Measurements from ENCODE around the gene NTM.
"Not testable (repeated sequence)": the region's sequence is repeated elsewhere in the genome, so short reads cannot be mapped to it uniquely, and the experiment has no call there.

The NTM gene

DNA sequence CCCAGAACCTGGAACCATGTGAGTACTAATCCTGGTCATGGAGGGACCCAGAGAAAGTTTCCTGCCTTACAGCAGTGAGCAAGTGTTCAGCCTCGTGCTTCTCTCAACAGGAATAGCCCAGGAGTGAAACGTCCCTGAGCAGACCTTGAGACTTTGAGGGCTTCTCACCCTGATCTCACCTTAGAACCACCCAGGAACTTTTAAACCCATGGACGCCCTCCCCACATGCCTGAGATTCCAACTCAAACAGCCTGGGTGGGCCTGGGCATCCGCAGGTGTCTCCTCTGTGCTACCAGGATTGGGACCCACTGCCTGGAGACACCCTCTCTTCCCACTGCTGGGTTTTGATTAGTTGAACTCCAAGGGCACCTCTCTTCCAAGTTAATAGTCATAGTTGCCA lies 297.2 kb downstream of the NTM start:
- no peak for DNase-seq (ENCODE audit: low read depth)

- no peak for DNase-seq (ENCODE audit: low read depth)
These were observed 298.3 kb downstream of the NTM start for GRCh38 chr11:131668500-131669400.

GRCh38 chr11:131669401-131669780 lies 299.0 kb downstream of the NTM start:
- DNase-seq (ENCODE audit: low read depth), result no peak

DNA sequence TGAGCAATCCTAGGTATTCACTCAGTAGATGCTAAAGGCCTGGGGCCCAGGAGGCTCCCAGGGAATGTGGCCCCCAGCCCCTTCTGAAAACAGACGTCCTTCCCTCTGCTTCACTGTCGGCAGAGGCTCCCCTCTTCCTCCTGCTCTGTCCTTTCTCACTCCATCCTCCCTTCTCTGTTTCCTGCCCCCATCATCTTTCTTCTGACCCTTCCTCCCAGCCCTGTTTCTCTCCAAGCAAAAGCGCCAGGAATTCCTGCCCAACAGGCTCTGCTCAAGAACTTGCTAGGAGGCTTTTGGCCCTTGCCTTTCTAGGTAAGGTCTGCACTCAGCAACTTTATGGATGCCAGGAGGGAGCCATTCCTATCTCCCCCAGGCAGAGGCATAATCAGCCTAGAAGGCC lies 300.5 kb downstream of the NTM start:
- DNase-seq (ENCODE audit: low read depth), result no peak

DNA sequence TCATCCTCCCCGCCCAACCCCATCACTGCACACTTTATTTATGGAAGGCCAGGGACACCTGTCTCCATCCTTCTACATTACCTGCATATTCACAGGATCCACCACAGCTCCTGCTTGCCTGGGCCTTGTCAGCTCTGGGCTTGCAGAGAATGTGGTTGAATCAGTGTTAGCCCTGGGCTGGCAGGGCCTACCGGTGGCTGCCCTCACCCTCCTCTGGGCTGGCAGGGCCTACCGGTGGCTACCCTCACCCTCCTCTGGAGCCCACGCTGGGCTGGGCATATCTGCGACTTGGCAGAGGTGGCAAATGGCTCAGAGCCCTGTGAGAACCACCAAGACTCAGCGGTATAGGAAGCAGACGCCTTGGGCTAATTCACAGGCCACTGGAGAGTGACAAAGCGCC lies 300.9 kb downstream of the NTM start:
- no peak for DNase-seq (ENCODE audit: low read depth)

DNA sequence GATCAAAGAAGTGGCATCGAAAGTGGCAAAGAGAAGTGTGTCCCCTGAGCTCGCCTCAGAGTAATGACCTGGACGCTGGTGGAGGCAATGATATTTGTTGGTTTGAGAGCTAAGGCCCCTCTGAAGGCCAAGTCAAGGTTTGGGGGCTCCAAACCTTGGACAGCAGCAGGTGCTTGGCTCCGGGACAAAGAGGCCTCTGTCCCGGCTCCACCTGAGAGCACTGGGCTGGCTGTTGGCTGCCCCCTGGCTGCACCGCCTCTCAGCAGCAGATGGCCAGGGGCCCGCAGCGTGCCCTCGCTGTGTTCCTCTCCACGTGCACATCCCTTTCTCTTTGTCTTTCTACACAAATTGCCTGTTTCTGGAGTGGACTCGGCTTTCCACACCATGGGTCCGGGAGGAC lies 301.3 kb downstream of the NTM start:
- DNase-seq (ENCODE audit: low read depth), result no peak

GRCh38 chr11:131672191-131672590 lies 301.8 kb downstream of the NTM start:
- no peak for DNase-seq (ENCODE audit: low read depth)

GRCh38 chr11:131674051-131674755 lies 303.8 kb downstream of the NTM start:
- DNase-seq (ENCODE audit: low read depth), result no peak

DNA sequence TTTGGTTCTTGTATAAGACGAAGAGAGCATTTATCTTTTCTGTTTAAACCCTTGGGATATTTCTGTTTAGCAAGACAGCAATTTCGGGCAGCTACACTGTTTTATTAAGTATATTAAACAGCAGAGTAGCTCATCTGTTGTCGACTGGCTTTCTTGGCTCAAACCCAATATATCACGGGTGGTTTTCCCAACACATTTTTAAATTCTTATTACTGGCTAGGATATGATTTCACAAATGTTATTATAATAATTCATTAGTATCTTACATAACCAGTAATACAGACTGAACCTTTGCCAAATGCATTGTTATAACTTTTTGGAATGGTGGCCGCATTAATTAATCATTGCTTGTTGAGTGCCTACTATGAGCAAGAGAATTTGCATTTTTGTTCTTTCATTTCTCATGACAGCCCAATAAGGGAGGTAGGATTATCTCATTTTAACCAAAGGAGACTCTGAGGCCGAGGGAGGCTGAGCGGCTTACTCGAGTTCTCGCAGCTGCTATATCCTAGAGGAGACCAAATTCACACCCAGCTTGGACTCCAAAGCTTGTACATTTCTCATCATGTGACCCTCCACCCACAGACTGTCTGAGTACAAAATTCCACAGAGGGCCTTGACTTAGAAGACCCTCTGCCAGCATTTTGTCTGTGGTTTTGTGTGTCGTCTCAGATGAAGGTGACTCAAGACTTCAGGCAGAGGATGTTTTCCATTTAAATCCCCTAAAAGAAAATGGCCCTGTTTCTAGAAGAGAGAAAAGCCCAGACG lies 304.9 kb downstream of the NTM start:
- no peak for DNase-seq (ENCODE audit: low read depth)

DNA sequence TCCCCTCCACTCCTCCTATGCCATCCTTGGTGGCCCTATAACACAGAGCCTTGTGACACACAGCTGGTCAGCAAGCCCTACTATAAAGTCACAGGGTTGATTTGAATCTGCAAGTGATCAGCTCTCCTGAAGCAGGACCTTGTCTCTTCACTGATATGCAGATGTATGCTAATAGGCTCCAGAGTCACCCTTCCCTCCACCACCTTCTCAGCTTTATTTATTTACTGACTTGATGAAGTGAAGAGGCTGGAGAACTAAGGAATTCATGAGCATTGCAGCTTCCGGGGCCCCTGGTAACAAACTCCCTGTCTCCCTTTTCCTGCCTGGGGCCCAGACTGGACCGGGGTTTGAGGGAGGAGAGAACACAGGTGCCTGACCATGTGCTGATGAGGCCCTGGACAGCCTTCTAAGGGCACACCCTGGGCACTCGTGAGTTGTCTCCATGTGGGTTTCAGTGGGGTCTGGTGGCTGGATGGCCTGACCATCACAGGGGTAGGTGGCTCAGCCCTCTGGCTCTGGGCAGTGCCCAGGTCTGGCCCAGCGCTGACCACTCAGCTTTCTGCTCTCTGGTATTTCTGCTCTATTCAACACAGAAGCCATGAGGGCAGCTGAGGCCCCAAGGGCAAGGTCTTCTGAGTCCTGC lies 307.5 kb downstream of the NTM start:
- no peak for DNase-seq (ENCODE audit: low read depth)

GRCh38 chr11:131678658-131679340 lies 308.4 kb downstream of the NTM start:
- no peak for DNase-seq (ENCODE audit: low read depth)

DNA sequence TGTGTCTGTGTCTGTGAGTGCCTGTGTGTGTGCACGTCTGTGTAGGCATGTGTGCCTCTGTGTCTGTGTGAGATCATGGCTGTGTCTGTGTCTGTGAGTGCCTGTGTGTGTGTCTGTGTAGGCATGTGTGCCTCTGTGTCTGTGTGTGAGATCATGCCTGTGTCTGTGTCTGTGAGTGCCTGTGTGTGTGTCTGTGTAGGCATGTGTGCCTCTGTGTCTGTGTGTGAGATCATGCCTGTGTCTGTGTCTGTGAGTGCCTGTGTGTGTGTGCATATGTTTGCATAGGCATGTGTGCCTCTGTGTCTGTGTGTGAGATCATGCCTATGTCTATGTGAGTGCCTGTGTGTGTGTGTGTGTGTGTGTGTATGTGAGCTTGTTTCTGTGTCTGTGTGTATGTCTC lies 310.0 kb downstream of the NTM start:
- DNase-seq (ENCODE audit: low read depth), result not testable (repeated sequence)

DNA sequence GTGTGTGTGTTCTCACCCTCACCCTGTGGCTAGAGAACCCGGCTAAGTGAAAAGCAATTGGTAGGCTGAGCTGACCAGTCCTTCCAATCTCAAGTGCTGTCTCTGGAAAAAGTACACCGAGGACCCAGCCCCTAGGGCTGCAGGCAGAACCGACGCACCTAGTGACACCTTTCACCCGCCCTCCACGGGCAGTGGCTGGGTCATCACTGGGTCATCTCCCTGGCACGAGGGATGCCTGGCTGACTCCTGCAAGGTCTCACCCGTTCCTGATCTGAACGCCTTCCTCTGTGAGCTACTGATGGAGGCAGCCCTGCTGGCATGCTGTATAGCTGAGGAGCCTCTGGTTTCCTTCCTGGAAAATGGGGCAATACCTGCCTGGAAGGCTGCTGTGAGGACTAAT lies 311.5 kb downstream of the NTM start:
- DNase-seq (ENCODE audit: low read depth), result no peak

- no peak for DNase-seq (ENCODE audit: low read depth)
These were observed 312.1 kb downstream of the NTM start for GRCh38 chr11:131682373-131683015.

- no peak for DNase-seq (ENCODE audit: low read depth)
These were observed 312.7 kb downstream of the NTM start for GRCh38 chr11:131683131-131683530.

GRCh38 chr11:131683666-131684065 lies 313.3 kb downstream of the NTM start:
- no peak for DNase-seq (ENCODE audit: low read depth)

DNA sequence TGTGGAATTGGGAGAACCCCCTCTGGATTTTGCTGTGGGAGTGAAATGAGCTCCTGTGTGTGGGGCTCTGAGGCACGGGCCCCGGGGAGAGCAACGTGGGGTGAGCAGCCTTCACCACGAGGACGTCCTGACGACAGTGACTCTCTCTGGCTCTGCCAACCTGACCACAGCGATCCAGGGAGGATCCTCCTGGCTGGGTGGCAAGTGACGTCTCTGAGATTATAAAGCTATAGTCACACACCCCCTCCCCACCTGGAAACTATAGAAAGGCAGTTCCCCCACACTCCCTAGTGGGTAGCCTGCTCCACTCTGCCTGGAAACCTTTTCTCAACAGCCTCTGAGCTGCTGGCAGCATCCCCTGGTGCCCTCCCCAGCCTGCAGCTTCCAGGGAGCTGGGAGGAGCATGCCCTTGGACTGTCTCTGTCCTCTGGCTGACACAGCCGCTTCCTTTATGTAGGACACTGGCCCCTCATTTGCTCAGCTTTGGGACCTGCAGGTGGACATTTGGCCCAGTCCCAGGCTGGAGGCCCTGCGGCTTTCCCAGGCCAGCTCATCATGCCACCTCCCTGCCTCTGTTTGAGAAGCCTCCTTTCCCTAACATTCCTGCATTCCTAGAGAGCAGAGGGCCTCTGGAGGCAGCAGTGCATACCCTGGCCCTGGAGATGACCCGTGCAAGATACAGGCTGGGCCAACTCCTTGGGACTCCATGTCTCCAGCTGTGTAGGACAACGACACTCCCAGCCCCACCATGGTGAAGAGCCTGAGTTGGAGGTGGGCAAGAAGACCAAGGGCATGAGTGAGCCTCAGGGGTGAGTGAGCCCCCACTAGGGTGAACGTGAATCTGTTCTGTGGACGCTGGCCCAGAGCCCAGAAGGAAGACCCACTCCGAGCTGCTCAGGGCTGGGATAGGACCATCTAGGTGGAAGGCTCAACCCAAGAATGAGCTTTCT lies 314.0 kb downstream of the NTM start:
- no peak for DNase-seq (ENCODE audit: low read depth)

DNA sequence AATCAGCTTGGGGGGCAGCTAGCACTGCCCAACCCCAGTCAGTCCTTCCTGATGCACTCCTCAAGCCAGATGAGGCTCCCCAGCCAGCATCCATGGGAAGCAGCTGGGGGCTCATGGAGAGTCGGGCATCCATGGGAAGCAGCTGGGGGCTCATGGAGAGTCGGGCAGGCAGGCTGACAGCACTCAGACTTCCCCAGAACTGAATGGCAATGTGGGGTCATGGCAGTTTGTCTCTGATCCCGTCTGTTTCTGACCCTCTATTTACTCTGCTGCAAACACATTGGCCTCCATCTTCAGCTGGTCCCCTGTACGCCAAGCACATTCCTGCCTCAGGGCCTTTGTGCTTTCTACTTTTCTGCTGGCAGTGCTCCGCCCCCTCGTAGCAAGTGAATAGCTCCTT lies 314.8 kb downstream of the NTM start:
- no peak for DNase-seq (ENCODE audit: low read depth)

- no peak for DNase-seq (ENCODE audit: low read depth)
These were observed 315.5 kb downstream of the NTM start for GRCh38 chr11:131685906-131686305.

GRCh38 chr11:131686836-131687235 lies 316.4 kb downstream of the NTM start:
- no peak for DNase-seq (ENCODE audit: low read depth)

All from T follicular helper cell (primary cell).